Dermis lymphatic vessel endothelial cell (primary cell): ENCODE results near the gene CENPVL3. TPM values are rescaled to one million over a fixed set of nuclear protein-coding genes. Genes with fewer than 3 reads are reported as not detected.

Experiments
- total RNA-seq: library from RNA; depleted of rRNA; stranded (reverse); fragments of >200 nt; gene quantifications from 2 replicates; pipeline ENCODE4 v1.2.1, GENCODE V29; 2014

Gene CENPVL3
- not detected in 2 replicates for total RNA-seq

GRCh38 chrX:51618241-51619155 is at the start of gene CENPVL3:
Gene CENPVL3 (minus strand): TSS chrX:51618912. CDS start chrX:51618873, 39 bp downstream.

Other genes with a start within 250 kb of the CENPVL3 start
- 0.52 and 0.65 TPM in 2 replicates for gene NUDT11, start 122.3 kb downstream of the CENPVL3 start, total RNA-seq
- gene CENPVL2, start 63.9 kb upstream of the CENPVL3 start, total RNA-seq: not detected in 2 replicates
- not detected in 2 replicates for gene CENPVL1, start 91.6 kb upstream of the CENPVL3 start, total RNA-seq
- gene GSPT2, start 124.5 kb upstream of the CENPVL3 start, total RNA-seq: 3.4 and 5.4 TPM in 2 replicates